ENCODE measurements around the gene PPIH. TPM values are rescaled to one million over a fixed set of nuclear protein-coding genes. Genes with fewer than 3 reads are reported as not detected.

PPIH gene
- total and polyA plus RNA-seq, 10 of the 15 experiments (the other 5 are each of a cell fraction or from before 2014, with no cell fraction given): 75.1 to 172 (median 122) TPM

GRCh38 chr1:42657981-42658876 is at the start of gene PPIH (continued):
- peak; percentile 91 for TF ChIP-seq MAX (IDR thresholded peaks at IDR 0.05; ENCODE audit: low read depth, low read length)
- TF ChIP-seq FOXK2 (IDR thresholded peaks at IDR 0.05): no peak; the same call in 1 of the 2 replicates
- peak; percentile 53 for TF ChIP-seq SIX5 (IDR thresholded peaks at IDR 0.05; ENCODE audit: low read depth, low read length, severe bottlenecking)
- TF ChIP-seq, protein P1, sequence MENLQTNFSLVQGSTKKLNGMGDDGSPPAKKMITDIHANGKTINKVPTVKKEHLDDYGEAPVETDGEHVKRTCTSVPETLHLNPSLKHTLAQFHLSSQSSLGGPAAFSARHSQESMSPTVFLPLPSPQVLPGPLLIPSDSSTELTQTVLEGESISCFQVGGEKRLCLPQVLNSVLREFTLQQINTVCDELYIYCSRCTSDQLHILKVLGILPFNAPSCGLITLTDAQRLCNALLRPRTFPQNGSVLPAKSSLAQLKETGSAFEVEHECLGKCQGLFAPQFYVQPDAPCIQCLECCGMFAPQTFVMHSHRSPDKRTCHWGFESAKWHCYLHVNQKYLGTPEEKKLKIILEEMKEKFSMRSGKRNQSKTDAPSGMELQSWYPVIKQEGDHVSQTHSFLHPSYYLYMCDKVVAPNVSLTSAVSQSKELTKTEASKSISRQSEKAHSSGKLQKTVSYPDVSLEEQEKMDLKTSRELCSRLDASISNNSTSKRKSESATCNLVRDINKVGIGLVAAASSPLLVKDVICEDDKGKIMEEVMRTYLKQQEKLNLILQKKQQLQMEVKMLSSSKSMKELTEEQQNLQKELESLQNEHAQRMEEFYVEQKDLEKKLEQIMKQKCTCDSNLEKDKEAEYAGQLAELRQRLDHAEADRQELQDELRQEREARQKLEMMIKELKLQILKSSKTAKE (IDR thresholded peaks at IDR 0.05; ENCODE audit: low read depth, poor library complexity, severe bottlenecking): peak; percentile 51
- TF ChIP-seq BRCA1 (IDR thresholded peaks at IDR 0.05; ENCODE audit: low read depth, low read length): no peak
- no peak for TF ChIP-seq CHD4 (IDR thresholded peaks at IDR 0.05)
- TF ChIP-seq SRF (IDR thresholded peaks at IDR 0.05; ENCODE audit: low read depth in 2 of 2, low read length in 2 of 2): peak in 1 of 2 experiments; percentile 63; a peak in 1 of 4 replicates
- TF ChIP-seq MTA2 (IDR thresholded peaks at IDR 0.05; ENCODE audit: low read depth): peak; percentile 91
- TF ChIP-seq ZBED1 (IDR thresholded peaks at IDR 0.05; ENCODE audit: borderline replicate concordance): no peak
- TF ChIP-seq FOS (IDR thresholded peaks at IDR 0.05; ENCODE audit: borderline replicate concordance, extremely low read depth, insufficient read length): no peak
- TF ChIP-seq, protein P2, sequence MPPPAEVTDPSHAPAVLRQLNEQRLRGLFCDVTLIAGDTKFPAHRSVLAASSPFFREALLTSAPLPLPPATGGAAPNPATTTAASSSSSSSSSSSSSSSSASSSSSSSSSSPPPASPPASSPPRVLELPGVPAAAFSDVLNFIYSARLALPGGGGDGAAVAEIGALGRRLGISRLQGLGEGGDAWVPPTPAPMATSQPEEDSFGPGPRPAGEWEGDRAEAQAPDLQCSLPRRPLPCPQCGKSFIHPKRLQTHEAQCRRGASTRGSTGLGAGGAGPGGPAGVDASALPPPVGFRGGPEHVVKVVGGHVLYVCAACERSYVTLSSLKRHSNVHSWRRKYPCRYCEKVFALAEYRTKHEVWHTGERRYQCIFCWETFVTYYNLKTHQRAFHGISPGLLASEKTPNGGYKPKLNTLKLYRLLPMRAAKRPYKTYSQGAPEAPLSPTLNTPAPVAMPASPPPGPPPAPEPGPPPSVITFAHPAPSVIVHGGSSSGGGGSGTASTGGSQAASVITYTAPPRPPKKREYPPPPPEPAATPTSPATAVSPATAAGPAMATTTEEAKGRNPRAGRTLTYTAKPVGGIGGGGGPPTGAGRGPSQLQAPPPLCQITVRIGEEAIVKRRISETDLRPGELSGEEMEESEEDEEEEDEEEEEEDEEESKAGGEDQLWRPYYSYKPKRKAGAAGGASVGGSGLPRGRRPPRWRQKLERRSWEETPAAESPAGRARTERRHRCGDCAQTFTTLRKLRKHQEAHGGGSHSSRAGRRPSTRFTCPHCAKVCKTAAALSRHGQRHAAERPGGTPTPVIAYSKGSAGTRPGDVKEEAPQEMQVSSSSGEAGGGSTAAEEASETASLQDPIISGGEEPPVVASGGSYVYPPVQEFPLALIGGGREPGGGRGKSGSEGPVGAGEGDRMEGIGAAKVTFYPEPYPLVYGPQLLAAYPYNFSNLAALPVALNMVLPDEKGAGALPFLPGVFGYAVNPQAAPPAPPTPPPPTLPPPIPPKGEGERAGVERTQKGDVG (CRISPR knock-in tag; IDR thresholded peaks at IDR 0.05): no peak
- no peak for TF ChIP-seq HDAC6 (IDR thresholded peaks at IDR 0.05; ENCODE audit: unreplicated experiment)
- TF ChIP-seq SIN3A (IDR thresholded peaks at IDR 0.05; ENCODE audit: low read depth, low read length): peak; percentile 98
- no peak for TF ChIP-seq EED (IDR thresholded peaks at IDR 0.05; ENCODE audit: low read depth)
- no peak for TF ChIP-seq PAX8 (IDR thresholded peaks at IDR 0.05)
- no peak for TF ChIP-seq ZSCAN29 (IDR thresholded peaks at IDR 0.05)
- peak; percentile 85 to 94; a peak in 3 of 4 replicates for TF ChIP-seq BHLHE40 (IDR thresholded peaks at IDR 0.05; ENCODE audit: borderline replicate concordance in 1 of 2, low read depth in 2 of 2, low read length in 1 of 2)
- TF ChIP-seq SREBF2 (IDR thresholded peaks at IDR 0.05; ENCODE audit: low read length): no peak
- TF ChIP-seq SMAD1 (IDR thresholded peaks at IDR 0.05; ENCODE audit: low read depth, partially characterized antibody): no peak
- TF ChIP-seq NR2C2 (IDR thresholded peaks at IDR 0.05; ENCODE audit: borderline replicate concordance, control insufficient read depth, insufficient read length, low read depth): peak; percentile 84
- no peak for TF ChIP-seq NFYA (IDR thresholded peaks at IDR 0.05; ENCODE audit: borderline replicate concordance, low read depth, low read length)
- TF ChIP-seq CBX3 (IDR thresholded peaks at IDR 0.05; ENCODE audit: borderline replicate concordance, low read depth): no peak
- TF ChIP-seq TCF12 (IDR thresholded peaks at IDR 0.05; ENCODE audit: low read depth, low read length): peak; percentile 43
- peak; percentile 68 for TF ChIP-seq POLR2AphosphoS2 (IDR thresholded peaks at IDR 0.05; ENCODE audit: low read depth, low read length)
- TF ChIP-seq EP300 (IDR thresholded peaks at IDR 0.05; ENCODE audit: borderline replicate concordance in 1 of 2, control insufficient read depth in 1 of 2, low read depth in 2 of 2, low read length in 2 of 2): 0 out of 4 replicates have a peak, but pooled peaks of 1 of the 2 experiments have one; percentile 20
